Activated T-helper 1 cell treated with anti-CD3 and anti-CD28 coated beads, Interleukin-2, amount 50 U/mL, for 16 hours (primary cell): Measurements from ENCODE around the gene TCF3.
"Not testable (repeated sequence)": the region's sequence is repeated elsewhere in the genome, so short reads cannot be mapped to it uniquely, and the experiment has no call there.

Experiments used
- DNase-seq, 2 donors: peaks; one replicate each; pipeline ENCODE4 v3.0.0-alpha.2; 2020; ENCODE audit warnings: low read depth in 1 of 2, low spot score in 1 of 2

The TCF3 gene

DNA sequence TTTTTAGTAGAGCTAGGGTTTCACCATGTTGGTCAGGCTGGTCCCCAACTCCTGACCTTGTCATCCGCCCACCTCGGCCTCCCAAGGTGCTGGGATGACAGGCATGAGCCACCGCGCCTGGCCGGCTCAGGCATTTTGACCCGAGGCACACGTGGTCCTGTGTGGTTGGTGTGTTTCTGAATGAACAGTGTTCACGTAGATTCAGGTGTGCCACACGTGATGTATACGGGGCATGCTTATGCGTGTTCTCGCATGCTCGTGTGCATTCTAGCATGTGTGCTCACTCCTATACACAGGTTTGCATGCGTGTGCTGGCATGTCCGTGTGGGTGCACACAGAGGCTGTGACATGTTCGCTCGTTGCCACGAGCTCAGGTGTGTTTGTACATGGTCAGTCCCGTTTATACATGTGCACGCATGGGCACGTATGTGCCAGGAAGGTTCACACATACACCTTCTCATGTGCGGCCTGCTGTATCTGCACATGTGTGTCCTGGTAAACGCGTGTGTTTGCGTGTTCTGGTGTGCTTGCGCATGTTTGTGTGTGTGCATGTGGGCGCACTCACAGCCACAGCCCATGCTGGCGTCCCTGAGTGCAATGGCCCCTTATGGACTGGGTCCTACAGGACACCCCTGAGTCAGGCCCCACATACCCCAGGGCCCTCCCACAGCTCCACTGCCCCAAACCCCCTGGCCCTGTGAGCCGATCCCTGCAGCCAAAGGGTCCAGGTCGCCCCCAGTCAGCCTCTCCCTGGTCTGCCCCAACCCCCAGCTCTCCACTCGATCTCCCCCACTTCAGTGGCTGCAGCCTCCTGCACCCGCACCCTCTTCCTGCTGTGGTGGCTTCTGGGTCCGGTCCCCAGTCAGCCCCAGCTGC, 20.6 kb upstream of the TCF3 start:
- no peak for DNase-seq

- DNase-seq = peak; percentile 33 to 38
These were observed 19.8 kb upstream of the TCF3 start for GRCh38 chr19:1672038-1672768.

- DNase-seq = no peak
These were observed 19.3 kb upstream of the TCF3 start for GRCh38 chr19:1671716-1672037.

DNA sequence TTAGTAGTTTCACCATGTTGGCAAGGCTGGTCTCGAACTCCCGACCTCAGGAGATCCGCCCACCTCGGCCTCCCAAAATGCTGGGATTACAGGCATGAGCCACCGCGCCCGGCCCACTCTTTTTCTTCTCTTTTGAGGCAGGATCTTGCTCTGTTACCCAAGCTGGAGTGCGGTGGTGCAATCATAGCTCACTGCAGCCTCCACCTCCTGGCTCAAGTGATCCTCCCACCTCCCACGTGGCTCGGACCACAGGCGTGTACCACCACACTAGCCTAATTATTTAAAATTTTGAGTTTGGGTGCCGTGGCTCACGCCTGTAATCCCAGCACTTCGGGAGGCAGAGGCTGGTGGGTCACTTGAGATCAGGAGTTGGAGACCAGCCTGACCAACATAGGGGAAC, 18.3 kb upstream of the TCF3 start:
- not testable (repeated sequence) for DNase-seq

GRCh38 chr19:1668486-1669270, 16.3 kb upstream of the TCF3 start:
- no peak for DNase-seq

GRCh38 chr19:1668048-1668485, 15.7 kb upstream of the TCF3 start:
- no peak for DNase-seq

DNA sequence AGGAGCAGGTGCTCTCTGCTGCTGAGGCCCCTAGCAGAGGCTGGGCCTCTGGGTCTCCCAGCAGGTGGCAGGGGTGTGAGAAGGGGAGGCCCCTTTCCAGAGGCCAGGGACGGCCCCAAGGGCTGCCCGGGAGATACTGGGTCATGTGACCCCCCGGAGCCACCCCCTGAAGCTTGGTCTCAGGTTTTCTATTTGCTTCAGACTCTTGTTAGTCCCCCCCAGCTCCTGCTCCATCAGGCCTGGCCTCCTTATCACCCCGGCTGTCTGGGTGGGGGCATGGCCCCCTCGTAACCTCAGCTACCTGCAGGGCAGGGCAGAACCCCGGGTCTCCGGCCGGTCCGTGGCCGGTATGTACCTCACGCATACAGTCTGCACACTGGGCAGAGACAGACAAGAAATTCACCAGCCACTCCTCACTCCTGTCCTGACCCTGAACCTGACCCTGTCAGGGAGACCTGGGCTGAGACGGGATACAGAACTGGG, 13.2 kb upstream of the TCF3 start:
- no peak for DNase-seq

GRCh38 chr19:1663852-1664251, 11.4 kb upstream of the TCF3 start:
- DNase-seq = no peak

DNA sequence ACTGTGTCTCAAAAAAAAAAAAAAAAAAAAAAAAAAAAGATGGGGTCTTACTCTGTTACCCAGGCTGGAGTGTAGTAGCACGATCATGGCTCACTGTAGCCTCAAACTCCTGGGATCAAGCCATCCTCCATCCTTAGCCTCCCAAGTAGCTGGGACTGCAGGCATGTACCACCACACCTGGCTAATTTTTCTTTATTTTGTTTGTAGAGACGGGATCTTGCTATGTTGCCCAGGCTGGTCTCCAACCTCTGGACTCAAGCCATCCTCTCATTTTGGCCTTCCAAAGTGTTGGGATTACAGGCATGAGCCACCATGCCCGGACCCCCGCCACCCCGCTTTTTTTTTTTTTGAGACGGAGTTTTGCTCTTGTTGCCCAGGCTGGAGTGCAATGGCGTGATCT, 10.8 kb upstream of the TCF3 start:
- not testable (repeated sequence) for DNase-seq

DNA sequence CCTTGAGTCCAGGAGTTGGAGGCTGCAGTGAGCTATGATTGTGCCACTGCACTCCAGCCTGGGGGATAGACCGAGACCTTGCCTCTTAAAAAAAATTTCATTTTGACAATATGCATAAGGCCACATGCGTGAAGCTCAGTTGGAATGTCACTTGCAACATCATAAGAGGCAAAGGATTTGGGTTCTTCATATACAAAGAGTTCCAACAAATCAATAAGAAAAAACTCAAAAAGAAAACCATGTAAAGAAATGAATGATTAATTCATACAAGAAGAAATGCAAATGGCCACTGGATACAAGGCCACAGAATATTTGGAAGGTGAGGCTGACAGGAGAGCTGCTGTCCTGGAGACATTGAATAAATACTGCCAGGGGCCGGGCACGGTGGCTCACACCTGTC, 9.6 kb upstream of the TCF3 start:
- no peak for DNase-seq

DNA sequence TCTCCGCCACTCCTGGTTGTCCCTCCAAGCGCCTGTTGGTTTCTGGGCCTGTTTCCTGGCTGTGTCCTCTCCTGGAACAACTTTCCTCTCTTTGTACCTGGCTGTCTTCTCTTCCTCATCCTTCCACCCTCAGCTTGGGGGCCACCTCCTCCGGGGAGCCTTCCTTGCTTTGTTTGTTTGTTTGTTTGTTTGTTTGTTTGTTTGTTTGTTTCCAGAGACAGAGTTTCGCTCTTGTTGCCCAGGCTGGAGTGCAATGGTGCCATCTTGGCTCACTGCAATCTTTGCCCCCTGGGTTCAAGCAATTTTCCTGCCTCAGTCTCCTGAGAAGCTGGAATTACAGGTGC, 6.6 kb upstream of the TCF3 start:
- DNase-seq = no peak

DNA sequence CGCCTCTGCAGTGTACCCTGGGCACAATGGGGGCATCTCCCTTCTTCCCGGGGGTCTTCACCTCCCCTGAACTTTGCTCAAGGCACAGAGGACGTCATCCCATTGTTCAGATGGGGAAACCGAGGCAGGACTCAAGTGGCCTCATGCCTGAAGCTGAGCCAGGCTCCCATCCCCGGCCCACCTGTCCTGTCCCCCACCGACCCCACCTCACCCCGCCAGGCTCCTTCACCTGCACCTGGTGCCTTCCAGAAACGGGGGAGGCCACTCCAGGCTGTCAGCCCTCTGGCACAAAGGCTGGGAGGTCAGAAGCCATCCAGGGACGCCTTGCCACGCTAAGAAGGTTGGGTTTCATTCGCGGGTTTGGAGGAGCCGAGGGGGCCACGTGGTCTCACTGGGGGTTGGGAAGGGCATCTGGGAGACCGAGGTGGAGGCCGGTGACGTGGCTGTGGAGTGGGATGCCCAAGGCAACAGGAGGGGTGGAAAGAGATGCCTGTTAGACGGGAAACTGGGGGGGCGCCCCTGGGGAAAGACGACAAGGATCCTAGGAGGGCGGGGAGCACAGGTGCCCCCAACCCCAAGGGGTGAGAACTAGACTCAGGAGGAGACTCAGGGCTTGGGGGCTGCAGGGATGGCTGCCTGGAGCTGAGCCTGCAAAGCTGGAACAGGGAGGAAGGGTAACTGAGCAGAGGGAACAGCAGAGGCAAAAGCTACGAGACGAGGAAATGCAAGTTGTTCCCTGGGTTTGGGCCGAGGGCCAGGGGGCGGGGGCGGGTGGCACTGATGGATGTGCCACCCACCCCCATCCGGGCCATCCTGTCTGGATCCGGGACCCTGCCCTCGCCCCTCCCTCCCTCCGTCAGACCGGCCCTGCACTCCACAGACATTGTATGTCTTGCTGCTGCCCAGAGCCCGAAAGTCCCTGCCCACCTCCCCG, 6.0 kb upstream of the TCF3 start:
- DNase-seq = no peak

DNA sequence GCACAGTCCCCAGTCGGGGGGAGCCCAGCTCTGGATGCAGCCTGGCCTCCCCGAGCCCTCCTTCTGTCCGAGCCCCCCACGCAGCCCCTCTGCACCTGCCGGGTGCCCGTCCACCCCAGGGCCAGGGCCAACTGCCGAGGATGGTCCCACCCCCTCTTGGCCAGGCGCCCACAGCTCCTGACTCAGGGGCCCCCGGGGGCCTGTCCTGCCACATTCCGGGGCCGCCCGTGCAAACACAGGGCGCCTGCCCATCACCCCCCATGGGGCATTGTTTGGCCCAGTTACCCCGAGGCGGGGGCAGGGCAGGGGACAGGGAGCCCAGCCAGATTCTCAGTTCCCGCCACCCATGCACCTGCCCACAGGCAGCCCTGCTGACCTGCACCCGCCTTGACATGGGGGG, 5.3 kb upstream of the TCF3 start:
- DNase-seq = no peak

DNA sequence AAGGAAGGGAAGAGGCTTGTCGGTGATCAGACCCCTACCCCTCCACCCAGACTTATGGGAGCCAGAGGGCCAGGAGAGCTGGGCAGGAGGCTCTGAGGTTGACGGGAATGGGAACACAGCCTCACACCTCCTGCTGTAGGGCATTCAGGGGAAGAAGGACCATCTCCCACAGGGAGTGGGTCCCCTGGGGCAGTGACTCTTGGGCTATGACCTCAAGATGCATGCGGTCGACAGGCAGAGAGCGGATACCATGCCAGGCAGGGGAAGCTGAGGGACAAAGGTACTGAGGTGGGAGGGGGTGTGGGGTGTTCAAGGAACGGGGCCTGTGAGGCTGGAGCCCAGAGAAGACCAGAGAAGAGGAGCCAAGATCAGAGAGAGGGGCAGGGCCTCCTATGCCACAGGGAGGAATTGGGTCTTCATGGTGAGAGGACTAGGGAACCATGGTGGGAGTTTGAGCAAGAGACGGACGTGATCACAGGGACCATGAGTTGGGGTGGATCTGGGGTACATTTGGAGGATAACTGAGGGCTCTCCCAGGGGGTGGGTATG, 4.6 kb upstream of the TCF3 start:
- no peak for DNase-seq

- DNase-seq = no peak
These were observed 3.7 kb upstream of the TCF3 start for GRCh38 chr19:1655987-1656608.

DNA sequence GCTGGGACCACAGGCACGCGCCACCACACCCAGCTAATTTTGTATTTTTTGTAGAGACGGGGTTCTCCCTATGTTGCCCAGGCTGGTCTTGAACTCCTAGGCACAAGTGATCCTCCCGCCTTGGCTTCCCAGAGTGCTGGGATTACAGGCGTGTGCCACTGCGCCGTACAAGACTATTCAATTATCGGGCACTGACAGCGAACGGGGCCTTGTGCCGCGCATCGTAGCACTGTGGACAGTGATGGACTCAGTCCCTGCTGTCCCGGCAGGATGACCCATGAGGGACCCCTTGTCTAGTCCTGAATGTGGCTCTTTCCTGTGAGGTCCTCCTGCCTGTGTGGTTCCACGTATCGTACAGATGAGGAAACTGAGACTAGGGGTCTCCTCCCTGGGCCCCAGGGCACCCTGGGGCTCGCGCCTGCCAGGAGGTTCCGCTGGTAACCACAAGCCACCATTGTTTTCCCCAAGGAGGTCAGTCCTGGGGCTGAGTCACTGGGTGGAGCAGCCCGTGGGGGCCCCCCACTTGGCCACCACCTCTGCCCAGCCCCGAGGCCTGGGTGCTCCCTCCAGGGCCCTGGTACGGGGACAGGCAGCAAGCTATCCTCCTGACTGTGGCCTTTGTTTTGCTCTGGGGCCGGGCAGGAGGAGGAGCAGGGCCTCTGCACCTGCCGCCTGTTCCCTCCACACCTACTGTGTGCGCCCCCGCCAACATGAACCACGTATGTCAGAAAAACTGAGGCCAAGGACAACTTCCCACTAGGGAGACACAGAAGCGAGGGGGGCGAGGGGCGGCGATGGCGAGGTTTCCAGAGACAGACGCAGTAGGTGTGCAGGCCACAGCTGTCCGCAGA, 2.9 kb upstream of the TCF3 start:
- DNase-seq = no peak

GRCh38 chr19:1654178-1654792, 1.9 kb upstream of the TCF3 start:
- DNase-seq = no peak

DNA sequence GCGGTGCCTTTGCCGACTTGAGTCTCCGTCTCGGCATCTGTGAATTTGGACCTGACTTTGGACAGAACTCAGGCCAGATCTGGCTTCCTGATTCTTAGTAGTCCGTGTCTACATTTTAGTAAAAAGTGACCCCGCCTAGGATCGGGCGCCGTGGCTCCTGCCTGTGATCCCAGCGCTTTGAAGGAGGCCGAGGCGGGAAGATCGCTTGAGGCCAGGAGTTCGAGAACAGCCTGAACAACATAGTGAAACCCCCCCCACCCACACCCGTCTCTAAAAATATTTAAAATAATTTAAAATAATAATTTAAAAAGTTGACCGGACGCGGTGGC, 849 bp upstream of the TCF3 start:
- no peak for DNase-seq
